Renal cortex interstitium (tissue), 15 donors: ENCODE data around the gene STARD7. TPM values are rescaled to one million over a fixed set of nuclear protein-coding genes. Genes with fewer than 3 reads are reported as not detected.
"Not testable (repeated sequence)": the region's sequence is repeated elsewhere in the genome, so short reads cannot be mapped to it uniquely, and the experiment has no call there.

ENCODE experiments used
- DNase-seq, 11 donors: peaks; one replicate each; pipeline ENCODE4 v3.0.0-alpha.2; 2013; ENCODE audit warnings: low read depth in 9 of 11, low spot score in 4 of 11; ENCODE audit errors: extremely low read depth in 1 of 11
- long read RNA-seq, 16 experiments: transcript quantifications; one replicate each; lab custom pipeline, GENCODE V29; 2026
- polyA plus RNA-seq, 3 donors: library from polyadenylated mRNA; unstranded; fragments of 120-200 nt; gene quantifications; one replicate each; pipeline ENCODE4 v1.2.1, GENCODE V29; 2013; ENCODE audit not compliant: insufficient read length in 3 of 3

The STARD7 gene
- 100 to 1,000 TPM; 135 to 159 (median 141) TPM for polyA plus RNA-seq
- long read RNA-seq, donor 1, transcript STARD7-201 (8 exons, 3,368 nt), result major isoform, 27 of 37 reads
- long read RNA-seq, donor 1, partial matches to known transcripts, result 8 of 37 reads
- long read RNA-seq, donor 1, other reads (novel, unspliced or antisense), result 0 of 37 reads
- long read RNA-seq, donor 2, transcript STARD7-201 (8 exons, 3,368 nt), result major isoform, 19 of 20 reads
- long read RNA-seq, donor 2, partial matches to known transcripts, result 0 of 20 reads
- long read RNA-seq, donor 2, other reads (novel, unspliced or antisense), result 0 of 20 reads
- long read RNA-seq, donor 3, transcript STARD7-201 (8 exons, 3,368 nt), result major isoform, 41 of 44 reads
- long read RNA-seq, donor 3, partial matches to known transcripts, result 0 of 44 reads
- long read RNA-seq, donor 3, other reads (novel, unspliced or antisense), result 0 of 44 reads
- long read RNA-seq, donor 4, transcript STARD7-201 (8 exons, 3,368 nt), result major isoform, 16 of 20 reads
- long read RNA-seq, donor 4, partial matches to known transcripts, result 0 of 20 reads
- long read RNA-seq, donor 4, other reads (novel, unspliced or antisense), result 0 of 20 reads
- long read RNA-seq, donor 5, result 0 reads
- long read RNA-seq, donor 6, transcript STARD7-201 (8 exons, 3,368 nt), result major isoform, 29 of 30 reads
- long read RNA-seq, donor 6, partial matches to known transcripts, result 0 of 30 reads
- long read RNA-seq, donor 6, other reads (novel, unspliced or antisense), result 0 of 30 reads
- long read RNA-seq, donor 7, transcript STARD7-201 (8 exons, 3,368 nt), result major isoform, 25 of 73 reads
- long read RNA-seq, donor 7, partial matches to known transcripts, result 13 of 73 reads
- long read RNA-seq, donor 7, other reads (novel, unspliced or antisense), result 35 of 73 reads
- long read RNA-seq, donor 8, transcript STARD7-201 (8 exons, 3,368 nt), result major isoform, 44 of 47 reads
- long read RNA-seq, donor 8, partial matches to known transcripts, result 0 of 47 reads
- long read RNA-seq, donor 8, other reads (novel, unspliced or antisense), result 0 of 47 reads
- long read RNA-seq, donor 9, transcript STARD7-201 (8 exons, 3,368 nt), result major isoform, 18 of 20 reads
- long read RNA-seq, donor 9, partial matches to known transcripts, result 0 of 20 reads
- long read RNA-seq, donor 9, other reads (novel, unspliced or antisense), result 0 of 20 reads
- long read RNA-seq, donor 10, transcript STARD7-201 (8 exons, 3,368 nt), result major isoform, 21 of 81 reads
- long read RNA-seq, donor 10, partial matches to known transcripts, result 23 of 81 reads
- long read RNA-seq, donor 10, other reads (novel, unspliced or antisense), result 37 of 81 reads
- long read RNA-seq, donor 11, transcript STARD7-201 (8 exons, 3,368 nt), result major isoform, 17 of 17 reads
- long read RNA-seq, donor 11, partial matches to known transcripts, result 0 of 17 reads
- long read RNA-seq, donor 11, other reads (novel, unspliced or antisense), result 0 of 17 reads
- long read RNA-seq, donor 12, transcript STARD7-201 (8 exons, 3,368 nt), result major isoform, 15 of 16 reads
- long read RNA-seq, donor 12, partial matches to known transcripts, result 0 of 16 reads
- long read RNA-seq, donor 12, other reads (novel, unspliced or antisense), result 0 of 16 reads
- long read RNA-seq, donor 13, transcript STARD7-201 (8 exons, 3,368 nt), result major isoform, 54 of 319 reads
- long read RNA-seq, donor 13, partial matches to known transcripts, result 264 of 319 reads
- long read RNA-seq, donor 13, other reads (novel, unspliced or antisense), result 0 of 319 reads
- long read RNA-seq, donor 14, transcript STARD7-201 (8 exons, 3,368 nt), result major isoform, 19 of 19 reads
- long read RNA-seq, donor 14, partial matches to known transcripts, result 0 of 19 reads
- long read RNA-seq, donor 14, other reads (novel, unspliced or antisense), result 0 of 19 reads
- long read RNA-seq, donor 15, transcript STARD7-201 (8 exons, 3,368 nt), result major isoform, 13 of 13 reads
- long read RNA-seq, donor 15, partial matches to known transcripts, result 0 of 13 reads
- long read RNA-seq, donor 15, other reads (novel, unspliced or antisense), result 0 of 13 reads
- long read RNA-seq, donor 16, transcript STARD7-201 (8 exons, 3,368 nt), result major isoform, 59 of 61 reads
- long read RNA-seq, donor 16, partial matches to known transcripts, result 0 of 61 reads
- long read RNA-seq, donor 16, other reads (novel, unspliced or antisense), result 0 of 61 reads

GRCh38 chr2:96208143-96209010 lies at the start of gene STARD7:
Gene STARD7 (minus strand): TSS chr2:96208827. CDS start chr2:96208434, 393 bp downstream.
- DNase-seq, result peak; percentile 89 to 98 (median 96)

GRCh38 chr2:96257744-96258143 lies 49.1 kb upstream of the STARD7 start:
- DNase-seq, result not testable (repeated sequence)

- no peak for DNase-seq
These were observed 48.0 kb upstream of the STARD7 start for GRCh38 chr2:96256611-96257113.

GRCh38 chr2:96254571-96254970 lies 45.9 kb upstream of the STARD7 start:
- DNase-seq, result no peak

GRCh38 chr2:96253006-96253405 lies 44.4 kb upstream of the STARD7 start:
- no peak for DNase-seq

GRCh38 chr2:96252526-96252925 lies 43.9 kb upstream of the STARD7 start:
- no peak for DNase-seq

- DNase-seq, result peak in 6 of 11 donors; percentile 53 to 87 (median 66)
These were observed 43.2 kb upstream of the STARD7 start for GRCh38 chr2:96251721-96252292.

GRCh38 chr2:96250188-96250587 lies 41.6 kb upstream of the STARD7 start:
- no peak for DNase-seq

GRCh38 chr2:96249654-96250053 lies 41.0 kb upstream of the STARD7 start:
- DNase-seq, result no peak

GRCh38 chr2:96248624-96249023 lies 40.0 kb upstream of the STARD7 start:
- DNase-seq, result no peak

- no peak for DNase-seq
These were observed 39.3 kb upstream of the STARD7 start for GRCh38 chr2:96247896-96248295.

- DNase-seq, result no peak
These were observed 38.4 kb upstream of the STARD7 start for GRCh38 chr2:96247009-96247408.

- no peak for DNase-seq
These were observed 37.2 kb upstream of the STARD7 start for GRCh38 chr2:96245609-96246390.

- DNase-seq, result no peak
These were observed 35.2 kb upstream of the STARD7 start for GRCh38 chr2:96243843-96244242.

- no peak for DNase-seq
These were observed 33.4 kb upstream of the STARD7 start for GRCh38 chr2:96241900-96242611.
